ENCODE data around the gene PTDSS2.

The PTDSS2 gene

DNA sequence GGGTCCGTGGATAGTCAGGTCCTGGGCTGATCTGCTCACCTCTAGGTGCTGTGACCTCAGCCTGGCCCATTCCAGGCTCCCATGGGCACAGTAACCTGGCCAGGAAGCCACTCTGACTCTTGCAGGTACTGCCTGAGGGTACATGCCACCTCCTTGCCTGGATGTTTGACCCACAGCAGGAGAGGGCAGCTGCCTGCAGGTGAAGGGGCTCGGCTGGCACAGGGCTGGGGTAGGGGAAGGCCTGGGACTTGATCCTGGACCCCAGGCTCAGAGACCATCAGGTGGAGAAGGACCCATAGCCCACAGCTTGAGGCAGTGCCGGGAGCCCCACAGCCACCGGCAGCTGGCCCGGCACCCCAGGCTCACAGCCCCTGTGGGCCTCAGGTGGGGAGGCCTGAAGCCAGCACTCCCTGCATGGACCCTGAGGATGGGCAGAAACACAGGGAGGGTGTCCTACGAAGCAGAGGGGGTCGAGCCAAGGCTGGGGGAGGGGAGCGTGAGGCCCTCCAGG, 89.9 kb downstream of the PTDSS2 start:
- no peaks in the 10 kb centered on the region for H3K9me3 ChIP-seq (ENCODE audit: control insufficient read depth, insufficient read depth, low read length)
- H3K27me3 ChIP-seq (ENCODE audit: control insufficient read depth, insufficient read depth, low read length), result peaks cover 19% of the 10 kb centered on the region
- no peak overlapping the region for H3K4me3 ChIP-seq (ENCODE audit: low read depth, low read length)
- H3K36me3 ChIP-seq (ENCODE audit: control insufficient read depth, insufficient read depth, low read length), result no peaks in the 10 kb centered on the region
- H3K4me1 ChIP-seq (ENCODE audit: control insufficient read depth, insufficient read depth, low read length), result peaks cover 8% of the 10 kb centered on the region
- no peak overlapping the region for H3K9ac ChIP-seq (ENCODE audit: low read depth, low read length)
- H3K27ac ChIP-seq (ENCODE audit: low read depth, low read length), result no peak overlapping the region
